ENCODE measurements around the gene C12orf75.

DNA sequence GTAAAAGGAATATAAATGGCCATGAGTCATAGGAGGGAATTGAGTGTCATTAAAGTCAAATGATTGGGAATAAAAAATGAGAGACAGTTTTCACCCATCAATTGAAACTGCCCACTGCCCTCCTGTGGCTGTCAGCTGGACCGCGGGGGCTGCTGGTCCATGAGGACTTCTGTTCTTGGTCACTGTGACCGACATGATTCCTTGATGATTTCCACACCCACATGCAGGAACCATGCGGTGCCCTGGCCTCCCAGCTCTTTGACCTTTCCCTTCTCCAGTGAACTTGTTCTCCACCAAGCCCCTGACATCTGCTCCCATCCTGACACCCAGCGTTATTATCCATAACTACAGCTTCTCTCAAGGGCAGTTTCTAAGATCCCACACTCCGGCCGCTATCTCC lies 48.4 kb downstream of the C12orf75 start:
- TF ChIP-seq, protein P1, sequence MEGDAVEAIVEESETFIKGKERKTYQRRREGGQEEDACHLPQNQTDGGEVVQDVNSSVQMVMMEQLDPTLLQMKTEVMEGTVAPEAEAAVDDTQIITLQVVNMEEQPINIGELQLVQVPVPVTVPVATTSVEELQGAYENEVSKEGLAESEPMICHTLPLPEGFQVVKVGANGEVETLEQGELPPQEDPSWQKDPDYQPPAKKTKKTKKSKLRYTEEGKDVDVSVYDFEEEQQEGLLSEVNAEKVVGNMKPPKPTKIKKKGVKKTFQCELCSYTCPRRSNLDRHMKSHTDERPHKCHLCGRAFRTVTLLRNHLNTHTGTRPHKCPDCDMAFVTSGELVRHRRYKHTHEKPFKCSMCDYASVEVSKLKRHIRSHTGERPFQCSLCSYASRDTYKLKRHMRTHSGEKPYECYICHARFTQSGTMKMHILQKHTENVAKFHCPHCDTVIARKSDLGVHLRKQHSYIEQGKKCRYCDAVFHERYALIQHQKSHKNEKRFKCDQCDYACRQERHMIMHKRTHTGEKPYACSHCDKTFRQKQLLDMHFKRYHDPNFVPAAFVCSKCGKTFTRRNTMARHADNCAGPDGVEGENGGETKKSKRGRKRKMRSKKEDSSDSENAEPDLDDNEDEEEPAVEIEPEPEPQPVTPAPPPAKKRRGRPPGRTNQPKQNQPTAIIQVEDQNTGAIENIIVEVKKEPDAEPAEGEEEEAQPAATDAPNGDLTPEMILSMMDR (IDR thresholded peaks at IDR 0.05), result no peak
- no peak for TF ChIP-seq POLR2A (IDR thresholded peaks at IDR 0.05)
